IPS DF 19.7 (cell line): ENCODE data around the gene ABCC2.

Experiments
- DNase-seq: peaks from one replicate; pipeline ENCODE4 v3.0.0-alpha.2; 2013; ENCODE audit warnings: low read depth, low spot score

ABCC2 gene

GRCh38 chr10:99770408-99771045 lies 11.9 kb upstream of the ABCC2 start:
- no peak for DNase-seq

- no peak for DNase-seq
Observed at GRCh38 chr10:99775850-99776249, 6.6 kb upstream of the ABCC2 start.

GRCh38 chr10:99777918-99778714 lies 4.3 kb upstream of the ABCC2 start:
- no peak for DNase-seq

GRCh38 chr10:99779335-99779734 lies 3.1 kb upstream of the ABCC2 start:
- DNase-seq, result no peak

GRCh38 chr10:99781734-99782429 lies 558 bp upstream of the ABCC2 start:
- DNase-seq, result no peak

- DNase-seq, result no peak
Observed at GRCh38 chr10:99784016-99784726, 1.7 kb downstream of the ABCC2 start.

- DNase-seq, result no peak
Observed at GRCh38 chr10:99784727-99785441, 2.4 kb downstream of the ABCC2 start.

GRCh38 chr10:99785646-99786045 lies 3.2 kb downstream of the ABCC2 start:
- DNase-seq, result peak; percentile 56

- no peak for DNase-seq
Observed at GRCh38 chr10:99787311-99787710, 4.9 kb downstream of the ABCC2 start.

- no peak for DNase-seq
Observed at GRCh38 chr10:99787782-99788445, 5.5 kb downstream of the ABCC2 start.

GRCh38 chr10:99788598-99789256 lies 6.3 kb downstream of the ABCC2 start:
- DNase-seq, result no peak

GRCh38 chr10:99791831-99792230 lies 9.4 kb downstream of the ABCC2 start:
- DNase-seq, result no peak

- no peak for DNase-seq
Observed at GRCh38 chr10:99793819-99794218, 11.4 kb downstream of the ABCC2 start.

GRCh38 chr10:99796928-99797327 lies 14.5 kb downstream of the ABCC2 start:
- no peak for DNase-seq

- DNase-seq, result no peak
Observed at GRCh38 chr10:99798031-99798430, 15.6 kb downstream of the ABCC2 start.

- no peak for DNase-seq
Observed at GRCh38 chr10:99798920-99799319, 16.5 kb downstream of the ABCC2 start.

GRCh38 chr10:99799613-99800012 lies 17.2 kb downstream of the ABCC2 start:
- DNase-seq, result no peak

- no peak for DNase-seq
Observed at GRCh38 chr10:99804471-99804870, 22.0 kb downstream of the ABCC2 start.

- DNase-seq, result no peak
Observed at GRCh38 chr10:99805190-99805589, 22.8 kb downstream of the ABCC2 start.

GRCh38 chr10:99806091-99806490 lies 23.7 kb downstream of the ABCC2 start:
- DNase-seq, result no peak
